Activated T-cell treated with anti-CD3 and anti-CD28 coated beads, Interleukin-2, amount 50 U/mL, for 24 hours (primary cell): ENCODE data around the gene NEO1.
"Not testable (repeated sequence)": the region's sequence is repeated elsewhere in the genome, so short reads cannot be mapped to it uniquely, and the experiment has no call there.

Experiments
- DNase-seq: peaks from one replicate; pipeline ENCODE4 v3.0.0-alpha.2; 2020
- H3K27ac Mint-ChIP-seq: 2 replicates; pipeline ENCODE4 v1.8.0; 2020; ENCODE audit warnings: mild to moderate bottlenecking, mixed read lengths
- H3K27me3 Mint-ChIP-seq: 2 replicates; pipeline ENCODE4 v1.8.0; 2020; ENCODE audit warnings: mixed read lengths
- H3K36me3 Mint-ChIP-seq: 2 replicates; pipeline ENCODE4 v1.8.0; 2020; ENCODE audit warnings: low read depth, mixed read lengths
- H3K4me1 Mint-ChIP-seq: 2 replicates; pipeline ENCODE4 v1.8.0; 2020; ENCODE audit warnings: low read depth, mixed read lengths
- H3K4me3 Mint-ChIP-seq: 2 replicates; pipeline ENCODE4 v1.8.0; 2020; ENCODE audit warnings: mild to moderate bottlenecking, moderate library complexity, mixed read lengths
- H3K9me3 Mint-ChIP-seq: 2 replicates; pipeline ENCODE4 v1.8.0; 2020; ENCODE audit warnings: mixed read lengths

The NEO1 gene

GRCh38 chr15:73221450-73221849 lies 169.2 kb downstream of the NEO1 start:
- not testable (repeated sequence) for H3K27ac Mint-ChIP-seq, H3K9me3 Mint-ChIP-seq, DNase-seq, H3K27me3 Mint-ChIP-seq, H3K36me3 Mint-ChIP-seq, H3K4me3 Mint-ChIP-seq
- peaks cover 13% of the 10 kb centered on the region for H3K4me1 Mint-ChIP-seq

GRCh38 chr15:73225358-73226015 lies 173.2 kb downstream of the NEO1 start:
- Mint-ChIP-seq H3K4me3 (no peak overlapping the region), H3K27me3 (no peaks in the 10 kb centered on the region), H3K9me3 (no peaks in the 10 kb centered on the region), H3K4me1 (peaks cover 14% of the 10 kb centered on the region), H3K27ac (peak overlapping the region; percentile 24), H3K36me3 (peaks cover 2% of the 10 kb centered on the region)
- DNase-seq = peak; percentile 47

- H3K9me3 Mint-ChIP-seq = no peaks in the 10 kb centered on the region
- H3K36me3 Mint-ChIP-seq = peaks cover 2% of the 10 kb centered on the region
- H3K27ac Mint-ChIP-seq = peak overlapping the region; percentile 24
- H3K4me3 Mint-ChIP-seq = no peak overlapping the region
- peaks cover 14% of the 10 kb centered on the region for H3K4me1 Mint-ChIP-seq
- no peak for DNase-seq
- H3K27me3 Mint-ChIP-seq = no peaks in the 10 kb centered on the region
Measured at GRCh38 chr15:73226093-73226814, 174.0 kb downstream of the NEO1 start.

- peaks cover 14% of the 10 kb centered on the region for H3K4me1 Mint-ChIP-seq
- DNase-seq = no peak
- no peaks in the 10 kb centered on the region for H3K36me3 Mint-ChIP-seq
- H3K4me3 Mint-ChIP-seq = no peak overlapping the region
- H3K9me3 Mint-ChIP-seq = no peaks in the 10 kb centered on the region
- H3K27ac Mint-ChIP-seq = no peak overlapping the region
- H3K27me3 Mint-ChIP-seq = no peaks in the 10 kb centered on the region
Measured at GRCh38 chr15:73227433-73228056, 175.3 kb downstream of the NEO1 start.

- Mint-ChIP-seq H3K4me1 (peaks cover 14% of the 10 kb centered on the region), H3K27me3 (no peaks in the 10 kb centered on the region)
Measured at GRCh38 chr15:73228128-73228646, 175.9 kb downstream of the NEO1 start.

GRCh38 chr15:73231661-73232419 lies 179.6 kb downstream of the NEO1 start:
- H3K4me1 Mint-ChIP-seq = peaks cover 1% of the 10 kb centered on the region
- H3K36me3 Mint-ChIP-seq = no peaks in the 10 kb centered on the region
- no peak overlapping the region for H3K4me3 Mint-ChIP-seq
- no peaks in the 10 kb centered on the region for H3K27me3 Mint-ChIP-seq
- no peak overlapping the region for H3K27ac Mint-ChIP-seq
- no peak for DNase-seq
- H3K9me3 Mint-ChIP-seq = no peaks in the 10 kb centered on the region

More at GRCh38 chr15:73228128-73228646, 175.9 kb downstream of the NEO1 start:
- H3K36me3 Mint-ChIP-seq = no peaks in the 10 kb centered on the region
- DNase-seq = no peak
- H3K27ac Mint-ChIP-seq = no peak overlapping the region
- H3K9me3 Mint-ChIP-seq = no peaks in the 10 kb centered on the region
- H3K4me3 Mint-ChIP-seq = no peak overlapping the region

GRCh38 chr15:73232776-73233175 lies 180.5 kb downstream of the NEO1 start:
- Mint-ChIP-seq H3K27me3 (no peaks in the 10 kb centered on the region), H3K36me3 (no peaks in the 10 kb centered on the region), H3K4me1 (no peaks in the 10 kb centered on the region), H3K27ac (no peak overlapping the region), H3K4me3 (no peak overlapping the region), H3K9me3 (no peaks in the 10 kb centered on the region)
- no peak for DNase-seq

GRCh38 chr15:73233623-73234022 lies 181.4 kb downstream of the NEO1 start:
- no peak for DNase-seq
- H3K36me3 Mint-ChIP-seq = no peaks in the 10 kb centered on the region
- H3K4me1 Mint-ChIP-seq = no peaks in the 10 kb centered on the region
- H3K4me3 Mint-ChIP-seq = no peak overlapping the region
- no peaks in the 10 kb centered on the region for H3K27me3 Mint-ChIP-seq
- H3K27ac Mint-ChIP-seq = no peak overlapping the region
- H3K9me3 Mint-ChIP-seq = no peaks in the 10 kb centered on the region

- DNase-seq = no peak
- Mint-ChIP-seq H3K9me3 (no peaks in the 10 kb centered on the region), H3K4me1 (no peaks in the 10 kb centered on the region), H3K27me3 (no peaks in the 10 kb centered on the region), H3K4me3 (no peak overlapping the region), H3K36me3 (no peaks in the 10 kb centered on the region), H3K27ac (no peak overlapping the region)
Measured at GRCh38 chr15:73237910-73238309, 185.6 kb downstream of the NEO1 start.

- H3K4me1 Mint-ChIP-seq = no peaks in the 10 kb centered on the region
- no peak overlapping the region for H3K27ac Mint-ChIP-seq
Measured at GRCh38 chr15:73239564-73240215, 187.4 kb downstream of the NEO1 start.

GRCh38 chr15:73240866-73241499 lies 188.7 kb downstream of the NEO1 start:
- Mint-ChIP-seq H3K9me3 (no peaks in the 10 kb centered on the region), H3K4me3 (no peak overlapping the region), H3K27ac (no peak overlapping the region), H3K27me3 (no peaks in the 10 kb centered on the region), H3K36me3 (peaks cover 2% of the 10 kb centered on the region), H3K4me1 (no peaks in the 10 kb centered on the region)
- DNase-seq = peak; percentile 72

More at GRCh38 chr15:73239564-73240215, 187.4 kb downstream of the NEO1 start:
- H3K4me3 Mint-ChIP-seq = no peak overlapping the region
- H3K9me3 Mint-ChIP-seq = no peaks in the 10 kb centered on the region
- no peaks in the 10 kb centered on the region for H3K27me3 Mint-ChIP-seq
- no peak for DNase-seq
- peaks cover 2% of the 10 kb centered on the region for H3K36me3 Mint-ChIP-seq

GRCh38 chr15:73244333-73244732 lies 192.1 kb downstream of the NEO1 start:
- no peaks in the 10 kb centered on the region for H3K9me3 Mint-ChIP-seq
- no peak for DNase-seq
- H3K4me3 Mint-ChIP-seq = no peak overlapping the region
- peaks cover 8% of the 10 kb centered on the region for H3K36me3 Mint-ChIP-seq
- H3K27me3 Mint-ChIP-seq = no peaks in the 10 kb centered on the region
- H3K27ac Mint-ChIP-seq = no peak overlapping the region
- H3K4me1 Mint-ChIP-seq = peaks cover 3% of the 10 kb centered on the region

- Mint-ChIP-seq H3K4me3 (no peak overlapping the region), H3K9me3 (no peaks in the 10 kb centered on the region), H3K27me3 (no peaks in the 10 kb centered on the region), H3K36me3 (peaks cover 13% of the 10 kb centered on the region), H3K4me1 (peaks cover 3% of the 10 kb centered on the region), H3K27ac (no peak overlapping the region)
- DNase-seq = no peak
Measured at GRCh38 chr15:73246439-73246838, 194.2 kb downstream of the NEO1 start.
